Measurements from ENCODE around the gene F11R.

GRCh38 chr1:161000736-161001480 is 20.0 kb downstream of the F11R start:
- TF ChIP-seq PHF8 (CRISPR knock-in tag; IDR thresholded peaks at IDR 0.05), result no peak
- no peak for TF ChIP-seq NBN (conservative IDR thresholded peaks at IDR 0.05)

Measured in HepG2 (cell line).